Nephron (organoid): ENCODE data around the gene DCAF4.
A peak's percentile ranks its signal among the peaks of the same experiment; 100 is the strongest.

ENCODE experiments used
- H3K27ac Mint-ChIP-seq, 3 experiments: 2 replicates each; pipeline ENCODE4 v1.8.0; 2020; ENCODE audit warnings: mixed read lengths in 3 of 3, mild to moderate bottlenecking in 2 of 3, moderate library complexity in 1 of 3
- H3K27me3 Mint-ChIP-seq: 2 replicates; pipeline ENCODE4 v1.8.0; 2021; ENCODE audit warnings: low read depth, mild to moderate bottlenecking, moderate library complexity, mixed read lengths
- H3K36me3 Mint-ChIP-seq: 2 replicates; pipeline ENCODE4 v1.8.0; 2020; ENCODE audit warnings: low read depth, mixed read lengths
- H3K4me1 Mint-ChIP-seq: 2 replicates; pipeline ENCODE4 v1.8.0; 2020; ENCODE audit warnings: mixed read lengths
- H3K4me3 Mint-ChIP-seq, 3 experiments: 2 replicates each; pipeline ENCODE4 v1.8.0; 2020; ENCODE audit warnings: mild to moderate bottlenecking in 3 of 3, mixed read lengths in 3 of 3, moderate library complexity in 2 of 3
- H3K9me3 Mint-ChIP-seq: 2 replicates; pipeline ENCODE4 v1.8.0; 2020; ENCODE audit warnings: mixed read lengths
- TF ChIP-seq, protein P1 (sequence below), 3 experiments: fragments of 200-600 bp; sonication (generic); IDR thresholded peaks; one replicate each; pipeline ENCODE4 v1.5.0; 2021; ENCODE audit warnings: antibody characterized with exemption in 3 of 3; ENCODE audit not compliant: unreplicated experiment in 3 of 3

DCAF4 gene

DNA sequence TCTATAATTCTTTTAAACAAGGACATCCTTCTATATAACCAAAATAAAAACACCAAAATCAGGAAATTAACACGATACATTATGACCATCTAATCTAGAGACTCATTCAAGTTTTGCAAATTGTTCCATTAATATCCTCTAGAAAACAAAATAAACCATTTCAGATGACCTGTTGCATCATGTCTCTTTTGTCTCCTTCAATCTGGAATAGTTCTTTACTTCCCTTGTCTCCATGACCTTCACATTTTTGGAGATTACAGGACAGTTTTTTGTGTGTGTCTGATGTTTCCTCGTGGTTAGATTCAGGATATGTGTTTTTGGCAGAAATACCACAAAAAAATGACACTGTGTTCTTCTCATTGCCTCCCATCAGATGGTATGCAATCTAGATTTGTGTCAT lies 12.5 kb upstream of the DCAF4 start:
- Mint-ChIP-seq H3K9me3 (no peaks in the 10 kb centered on the region), H3K4me1 (peaks cover 25% of the 10 kb centered on the region), H3K27ac (no peak overlapping the region), H3K4me3 (no peak overlapping the region), H3K36me3 (no peaks in the 10 kb centered on the region), H3K27me3 (no peaks in the 10 kb centered on the region)
- TF ChIP-seq, protein P1, sequence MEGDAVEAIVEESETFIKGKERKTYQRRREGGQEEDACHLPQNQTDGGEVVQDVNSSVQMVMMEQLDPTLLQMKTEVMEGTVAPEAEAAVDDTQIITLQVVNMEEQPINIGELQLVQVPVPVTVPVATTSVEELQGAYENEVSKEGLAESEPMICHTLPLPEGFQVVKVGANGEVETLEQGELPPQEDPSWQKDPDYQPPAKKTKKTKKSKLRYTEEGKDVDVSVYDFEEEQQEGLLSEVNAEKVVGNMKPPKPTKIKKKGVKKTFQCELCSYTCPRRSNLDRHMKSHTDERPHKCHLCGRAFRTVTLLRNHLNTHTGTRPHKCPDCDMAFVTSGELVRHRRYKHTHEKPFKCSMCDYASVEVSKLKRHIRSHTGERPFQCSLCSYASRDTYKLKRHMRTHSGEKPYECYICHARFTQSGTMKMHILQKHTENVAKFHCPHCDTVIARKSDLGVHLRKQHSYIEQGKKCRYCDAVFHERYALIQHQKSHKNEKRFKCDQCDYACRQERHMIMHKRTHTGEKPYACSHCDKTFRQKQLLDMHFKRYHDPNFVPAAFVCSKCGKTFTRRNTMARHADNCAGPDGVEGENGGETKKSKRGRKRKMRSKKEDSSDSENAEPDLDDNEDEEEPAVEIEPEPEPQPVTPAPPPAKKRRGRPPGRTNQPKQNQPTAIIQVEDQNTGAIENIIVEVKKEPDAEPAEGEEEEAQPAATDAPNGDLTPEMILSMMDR (IDR thresholded peaks at IDR 0.05; ENCODE audit: unreplicated experiment in 3 of 3) = no peak

DNA sequence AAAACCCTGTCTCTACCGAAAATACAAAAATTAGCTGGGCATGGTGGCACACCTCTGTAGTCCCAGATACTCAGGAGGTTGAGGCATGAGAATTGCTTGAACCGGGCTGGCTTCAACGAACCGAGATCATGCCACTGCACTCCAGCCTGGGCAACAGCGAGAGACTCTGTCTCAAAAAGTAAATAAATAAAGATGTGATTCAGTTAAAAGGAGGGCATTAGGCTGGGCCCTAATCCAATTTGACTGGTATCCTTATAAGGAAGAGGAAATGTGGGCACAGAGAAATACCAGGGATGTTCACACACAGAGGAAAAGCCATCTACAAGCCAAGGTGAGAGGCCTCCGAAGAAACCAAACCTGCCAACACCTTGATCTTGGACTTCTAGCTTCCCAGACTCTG lies 10.1 kb upstream of the DCAF4 start:
- Mint-ChIP-seq H3K36me3 (no peaks in the 10 kb centered on the region), H3K9me3 (no peaks in the 10 kb centered on the region), H3K27me3 (peaks cover 4% of the 10 kb centered on the region), H3K4me3 (no peak overlapping the region), H3K27ac (no peak overlapping the region), H3K4me1 (peaks cover 18% of the 10 kb centered on the region)
- TF ChIP-seq, protein P1 (IDR thresholded peaks at IDR 0.05; ENCODE audit: unreplicated experiment in 3 of 3) = no peak

- H3K4me1 Mint-ChIP-seq = peaks cover 15% of the 10 kb centered on the region
- TF ChIP-seq, protein P1 (IDR thresholded peaks at IDR 0.05; ENCODE audit: unreplicated experiment in 3 of 3) = no peak
- peak overlapping the region in 1 of 3 experiments; percentile 0 for H3K4me3 Mint-ChIP-seq
- peaks cover 4% of the 10 kb centered on the region for H3K27me3 Mint-ChIP-seq
- H3K9me3 Mint-ChIP-seq = no peaks in the 10 kb centered on the region
- peak overlapping the region in 2 of 3 experiments; percentile 19 to 76 for H3K27ac Mint-ChIP-seq
- no peaks in the 10 kb centered on the region for H3K36me3 Mint-ChIP-seq
Observed at GRCh38 chr14:72917094-72917802, 9.0 kb upstream of the DCAF4 start.

DNA sequence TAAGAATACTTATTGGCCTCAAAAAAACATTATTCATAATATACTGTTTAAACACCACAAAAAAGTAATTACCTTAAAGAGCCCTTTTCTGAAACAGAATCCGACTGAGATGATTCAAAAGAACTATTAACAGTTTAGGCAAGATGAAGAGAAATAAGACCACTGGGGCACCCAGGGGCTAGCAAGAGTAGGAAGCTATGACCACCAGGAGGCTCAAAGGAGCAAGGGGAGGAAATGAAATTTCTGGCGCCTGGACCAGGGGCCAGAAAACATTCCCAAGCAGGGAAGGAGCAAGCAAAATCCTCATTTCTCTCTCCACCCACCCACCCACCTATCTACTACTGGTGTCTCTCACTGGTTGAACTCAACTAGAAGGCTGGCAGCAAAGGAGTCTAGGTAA lies 6.3 kb upstream of the DCAF4 start:
- H3K4me1 Mint-ChIP-seq = peaks cover 15% of the 10 kb centered on the region
- TF ChIP-seq, protein P1 (IDR thresholded peaks at IDR 0.05; ENCODE audit: unreplicated experiment in 3 of 3) = no peak
- H3K27me3 Mint-ChIP-seq = peaks cover 4% of the 10 kb centered on the region
- no peaks in the 10 kb centered on the region for H3K36me3 Mint-ChIP-seq
- no peak overlapping the region for H3K4me3 Mint-ChIP-seq
- H3K9me3 Mint-ChIP-seq = no peaks in the 10 kb centered on the region
- H3K27ac Mint-ChIP-seq = no peak overlapping the region

- H3K4me3 Mint-ChIP-seq = no peak overlapping the region
- H3K27ac Mint-ChIP-seq = no peak overlapping the region
- TF ChIP-seq, protein P1 (IDR thresholded peaks at IDR 0.05; ENCODE audit: unreplicated experiment in 3 of 3) = no peak
- H3K27me3 Mint-ChIP-seq = peaks cover 11% of the 10 kb centered on the region
- no peaks in the 10 kb centered on the region for H3K9me3 Mint-ChIP-seq
- peaks cover 15% of the 10 kb centered on the region for H3K4me1 Mint-ChIP-seq
- H3K36me3 Mint-ChIP-seq = no peaks in the 10 kb centered on the region
Observed at GRCh38 chr14:72921396-72921795, 4.9 kb upstream of the DCAF4 start.

DNA sequence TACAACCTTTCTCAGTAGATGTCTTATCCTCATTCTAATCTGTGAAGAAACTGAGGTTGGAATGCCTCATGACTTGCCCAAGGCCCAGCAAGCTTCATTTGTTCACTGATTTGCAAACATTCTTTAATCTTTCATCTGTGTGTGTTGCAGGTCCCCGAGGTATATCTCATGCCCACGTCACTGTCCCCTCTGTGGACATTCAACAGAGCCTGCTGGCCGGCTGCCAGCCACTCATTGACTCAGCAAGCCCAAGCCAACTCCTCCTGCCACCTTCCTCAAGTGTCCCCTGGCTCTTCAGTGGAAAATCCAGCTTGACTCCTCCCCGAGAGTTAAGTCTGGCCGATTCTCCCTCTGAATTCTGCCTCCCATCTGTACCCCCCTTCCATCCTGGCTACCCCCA lies 1.9 kb upstream of the DCAF4 start:
- Mint-ChIP-seq H3K27ac (no peak overlapping the region), H3K4me1 (no peaks in the 10 kb centered on the region), H3K27me3 (peaks cover 11% of the 10 kb centered on the region), H3K4me3 (peak overlapping the region in 2 of 3 experiments; percentile 8 to 15), H3K36me3 (no peaks in the 10 kb centered on the region), H3K9me3 (no peaks in the 10 kb centered on the region)
- TF ChIP-seq, protein P1 (IDR thresholded peaks at IDR 0.05; ENCODE audit: unreplicated experiment in 3 of 3) = no peak
